H9 (cell line): ENCODE measurements around the gene ATG4D. TPM values are rescaled to one million over a fixed set of nuclear protein-coding genes. Genes with fewer than 3 reads are reported as not detected.

Experiments used
- DNase-seq: peaks from one replicate; pipeline ENCODE4 v3.0.0-alpha.2; 2017
- H2AFZ ChIP-seq: one replicate; pipeline ENCODE4 v1.6.1; 2013; ENCODE audit warnings: mild to moderate bottlenecking, low read length, control low read depth, moderate library complexity
- H2AK5ac ChIP-seq: 2 replicates; pipeline ENCODE4 v1.6.1; 2013; ENCODE audit warnings: low read length, control low read depth, mixed read lengths; ENCODE audit not compliant: insufficient read length
- H2BK120ac ChIP-seq: one replicate; pipeline ENCODE4 v1.6.1; 2013; ENCODE audit warnings: low read depth, mild to moderate bottlenecking, low read length, control low read depth, inconsistent platforms; ENCODE audit not compliant: poor library complexity, severe bottlenecking
- H2BK12ac ChIP-seq: 2 replicates; pipeline ENCODE4 v1.6.1; 2013; ENCODE audit warnings: low read length, control low read depth, mixed read lengths, low read depth; ENCODE audit not compliant: insufficient read length
- H2BK15ac ChIP-seq: 2 replicates; pipeline ENCODE4 v1.6.1; 2013; ENCODE audit warnings: low read depth, low read length, control low read depth
- H2BK20ac ChIP-seq: one replicate; pipeline ENCODE4 v1.6.1; 2013; ENCODE audit warnings: low read depth, mild to moderate bottlenecking, low read length, control low read depth, inconsistent platforms; ENCODE audit not compliant: poor library complexity, severe bottlenecking
- H2BK5ac ChIP-seq: 2 replicates; pipeline ENCODE4 v1.6.1; 2013; ENCODE audit warnings: low read length, control low read depth, mixed read lengths; ENCODE audit not compliant: insufficient read length
- H3K14ac ChIP-seq: 2 replicates; pipeline ENCODE4 v1.6.1; 2013; ENCODE audit warnings: low read length, control low read depth; ENCODE audit not compliant: insufficient read depth
- H3K18ac ChIP-seq: 2 replicates; pipeline ENCODE4 v1.6.1; 2013; ENCODE audit warnings: low read depth, mild to moderate bottlenecking, mixed read lengths, low read length, control low read depth; ENCODE audit not compliant: insufficient read length
- H3K23ac ChIP-seq: 2 replicates; pipeline ENCODE4 v1.6.1; 2013; ENCODE audit warnings: low read length, control low read depth, mixed read lengths, low read depth; ENCODE audit not compliant: insufficient read length
- H3K23me2 ChIP-seq: 2 replicates; pipeline ENCODE4 v1.6.1; 2013; ENCODE audit warnings: low read depth, mild to moderate bottlenecking, mixed read lengths, low read length, control low read depth; ENCODE audit not compliant: insufficient read length, poor library complexity, severe bottlenecking
- H3K27ac ChIP-seq: 2 replicates; pipeline ENCODE4 v1.5.1; 2013; ENCODE audit warnings: low read length, control low read depth, mixed read lengths, low read depth; ENCODE audit not compliant: insufficient read length
- H3K27me3 ChIP-seq: 2 replicates; pipeline ENCODE4 v1.6.1; 2013; ENCODE audit warnings: low read length, control low read depth, inconsistent platforms; ENCODE audit not compliant: insufficient read depth
- H3K4ac ChIP-seq: 2 replicates; pipeline ENCODE4 v1.6.1; 2013; ENCODE audit warnings: low read depth, mild to moderate bottlenecking, control low read depth, inconsistent platforms, low read length, moderate library complexity
- H3K4me1 ChIP-seq: 2 replicates; pipeline ENCODE4 v1.6.1; 2013; ENCODE audit warnings: low read length, control low read depth, inconsistent platforms; ENCODE audit not compliant: insufficient read depth
- H3K4me2 ChIP-seq: 2 replicates; pipeline ENCODE4 v1.6.1; 2013; ENCODE audit warnings: low read length, control low read depth, mixed read lengths; ENCODE audit not compliant: insufficient read length, insufficient read depth
- H3K56ac ChIP-seq: 2 replicates; pipeline ENCODE4 v1.6.1; 2013; ENCODE audit warnings: low read depth, mild to moderate bottlenecking, mixed read lengths, low read length, control low read depth; ENCODE audit not compliant: insufficient read length
- H3K79me1 ChIP-seq: 2 replicates; pipeline ENCODE4 v1.6.1; 2013; ENCODE audit warnings: low read depth, mild to moderate bottlenecking, moderate library complexity, low read length, control low read depth, inconsistent platforms; ENCODE audit not compliant: insufficient read depth, poor library complexity, severe bottlenecking
- H3K79me2 ChIP-seq: 2 replicates; pipeline ENCODE4 v1.6.1; 2013; ENCODE audit warnings: low read length, control low read depth, inconsistent platforms; ENCODE audit not compliant: insufficient read depth
- H3K9ac ChIP-seq: 2 replicates; pipeline ENCODE4 v1.6.1; 2013; ENCODE audit warnings: low read length, control low read depth, mixed read lengths; ENCODE audit not compliant: insufficient read length; ENCODE audit errors: extremely low read depth
- H3K9me3 ChIP-seq: one replicate; pipeline ENCODE4 v1.6.1; 2013; ENCODE audit warnings: low read depth, low read length, inconsistent platforms; ENCODE audit not compliant: control insufficient read depth
- H3T11ph ChIP-seq: one replicate; pipeline ENCODE4 v1.6.1; 2013; ENCODE audit warnings: mild to moderate bottlenecking, low read length, control low read depth, inconsistent platforms
- H4K20me1 ChIP-seq: one replicate; pipeline ENCODE4 v1.6.1; 2013; ENCODE audit not compliant: control insufficient read depth, insufficient read length, insufficient read depth
- H4K5ac ChIP-seq: 2 replicates; pipeline ENCODE4 v1.6.1; 2013; ENCODE audit warnings: low read depth, mild to moderate bottlenecking, mixed read lengths, low read length, control low read depth; ENCODE audit not compliant: insufficient read length
- H4K8ac ChIP-seq: replicated peaks from 2 replicates; pipeline ENCODE4 v1.6.1; 2013; ENCODE audit warnings: low read length, control low read depth, mixed read lengths, low read depth; ENCODE audit not compliant: insufficient read length
- H4K91ac ChIP-seq: 2 replicates; pipeline ENCODE4 v1.6.1; 2013; ENCODE audit warnings: low read depth, mild to moderate bottlenecking, moderate library complexity, mixed read lengths, low read length, control low read depth; ENCODE audit not compliant: insufficient read length
- H3K27ac Mint-ChIP-seq, 3 experiments: 2 replicates in 2 of 3; 3 replicates in 1 of 3; pipeline ENCODE4 v1.8.0; 2020 to 2021; ENCODE audit warnings: mixed read lengths in 3 of 3, mild to moderate bottlenecking in 1 of 3, moderate library complexity in 1 of 3
- H3K27me3 Mint-ChIP-seq: 2 replicates; pipeline ENCODE4 v1.8.0; 2021; ENCODE audit warnings: low read depth, mild to moderate bottlenecking, moderate library complexity, mixed read lengths
- H3K36me3 Mint-ChIP-seq, 3 experiments: 2 replicates in 2 of 3; 3 replicates in 1 of 3; pipeline ENCODE4 v1.8.0; 2020 to 2021; ENCODE audit warnings: low read depth in 3 of 3, mixed read lengths in 3 of 3; ENCODE audit not compliant: insufficient read depth in 1 of 3
- H3K4me1 Mint-ChIP-seq, 2 experiments: 2 replicates each; pipeline ENCODE4 v1.8.0; 2020; ENCODE audit warnings: mixed read lengths in 2 of 2
- H3K4me3 Mint-ChIP-seq, 2 experiments: 2 replicates in 1 of 2; 3 replicates in 1 of 2; pipeline ENCODE4 v1.8.0; 2020 to 2021; ENCODE audit warnings: mild to moderate bottlenecking in 2 of 2, mixed read lengths in 2 of 2, moderate library complexity in 1 of 2
- H3K9me3 Mint-ChIP-seq, 2 experiments: 2 replicates in 1 of 2; 3 replicates in 1 of 2; pipeline ENCODE4 v1.8.0; 2020; ENCODE audit warnings: mild to moderate bottlenecking in 2 of 2, mixed read lengths in 2 of 2, moderate library complexity in 1 of 2
- WGBS: extraction: QIAGEN DNeasy Blood & Tissue Kit; methylation state at CpG from one replicate; pipeline ENCODE4 v1.1.7; 2013; ENCODE audit warnings: missing lambda C conversion rate, low lambda C conversion rate, mixed read lengths; ENCODE audit not compliant: insufficient read length; ENCODE audit errors: extremely low coverage; 5-methylcytosine and 5-hydroxymethylcytosine counted together
- total RNA-seq: library from RNA; stranded (reverse); gene quantifications from 2 replicates; pipeline ENCODE4 v1.2.1, GENCODE V29; 2021
- TF ChIP-seq, protein P1 (sequence below): fragments of 200-600 bp; sonication (generic); conservative IDR thresholded peaks from 3 replicates; pipeline ENCODE4 v1.8.0; 2021; ENCODE audit warnings: antibody characterized with exemption, mild to moderate bottlenecking

Gene ATG4D
- total RNA-seq, 1 experiment from 2014 or later = 55.8 TPM

DNA sequence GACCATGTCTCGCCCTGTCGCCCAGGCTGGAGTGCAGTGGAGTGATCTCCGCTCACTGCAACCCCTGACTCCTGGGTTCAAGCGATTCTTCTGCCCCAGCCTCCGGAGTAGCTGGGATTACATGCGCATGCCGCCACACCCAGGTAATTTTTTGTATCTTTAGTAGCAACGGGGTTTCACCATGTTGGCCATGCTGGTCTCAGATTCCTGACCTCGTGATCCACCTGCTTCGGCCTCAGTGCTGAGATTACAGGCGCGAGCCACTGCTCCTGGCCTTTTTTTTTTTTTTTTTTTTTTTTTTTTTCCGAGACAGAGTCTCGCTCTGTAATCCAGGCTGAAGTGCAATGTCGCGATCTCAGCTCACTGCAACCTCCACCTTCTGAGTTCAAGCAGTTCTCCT is 35.7 kb upstream of the ATG4D start:
- H3K9me3 ChIP-seq = no peaks in the 10 kb centered on the region
- H4K5ac ChIP-seq = no peak overlapping the region
- H3K79me2 ChIP-seq = no peaks in the 10 kb centered on the region
- no peak overlapping the region for H3K18ac ChIP-seq
- H3K79me1 ChIP-seq = no peaks in the 10 kb centered on the region
- no peak overlapping the region for H4K8ac ChIP-seq
- no peak overlapping the region for H3K56ac ChIP-seq
- H3K9me3 Mint-ChIP-seq = no peaks in the 10 kb centered on the region
- H3T11ph ChIP-seq = no peak overlapping the region
- H2BK20ac ChIP-seq = no peak overlapping the region
- no peak overlapping the region for H3K4me2 ChIP-seq
- no peak for DNase-seq
- H3K23me2 ChIP-seq = no peaks in the 10 kb centered on the region
- no peak overlapping the region for H4K91ac ChIP-seq
- peaks cover under 1 to 2% (median under 1%) of the 10 kb centered on the region in 3 experiments; a peak in 4 of 7 replicates for H3K36me3 Mint-ChIP-seq
- H2AK5ac ChIP-seq = no peak overlapping the region
- H2AFZ ChIP-seq = no peak overlapping the region
- no peaks in the 10 kb centered on the region for H3K4me1 ChIP-seq
- no peak overlapping the region for H3K27ac Mint-ChIP-seq
- no peak overlapping the region for H3K14ac ChIP-seq
- no peak overlapping the region for H2BK15ac ChIP-seq
- TF ChIP-seq, protein P1, sequence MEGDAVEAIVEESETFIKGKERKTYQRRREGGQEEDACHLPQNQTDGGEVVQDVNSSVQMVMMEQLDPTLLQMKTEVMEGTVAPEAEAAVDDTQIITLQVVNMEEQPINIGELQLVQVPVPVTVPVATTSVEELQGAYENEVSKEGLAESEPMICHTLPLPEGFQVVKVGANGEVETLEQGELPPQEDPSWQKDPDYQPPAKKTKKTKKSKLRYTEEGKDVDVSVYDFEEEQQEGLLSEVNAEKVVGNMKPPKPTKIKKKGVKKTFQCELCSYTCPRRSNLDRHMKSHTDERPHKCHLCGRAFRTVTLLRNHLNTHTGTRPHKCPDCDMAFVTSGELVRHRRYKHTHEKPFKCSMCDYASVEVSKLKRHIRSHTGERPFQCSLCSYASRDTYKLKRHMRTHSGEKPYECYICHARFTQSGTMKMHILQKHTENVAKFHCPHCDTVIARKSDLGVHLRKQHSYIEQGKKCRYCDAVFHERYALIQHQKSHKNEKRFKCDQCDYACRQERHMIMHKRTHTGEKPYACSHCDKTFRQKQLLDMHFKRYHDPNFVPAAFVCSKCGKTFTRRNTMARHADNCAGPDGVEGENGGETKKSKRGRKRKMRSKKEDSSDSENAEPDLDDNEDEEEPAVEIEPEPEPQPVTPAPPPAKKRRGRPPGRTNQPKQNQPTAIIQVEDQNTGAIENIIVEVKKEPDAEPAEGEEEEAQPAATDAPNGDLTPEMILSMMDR = no peak
- no peak overlapping the region for H3K9ac ChIP-seq
- no peak overlapping the region for H2BK5ac ChIP-seq
- H3K27me3 Mint-ChIP-seq = peaks cover 3% of the 10 kb centered on the region
- no peaks in the 10 kb centered on the region for H3K27me3 ChIP-seq
- no peak overlapping the region for H3K4me3 Mint-ChIP-seq
- H2BK12ac ChIP-seq = no peak overlapping the region
- no peak overlapping the region for H3K4ac ChIP-seq
- H3K23ac ChIP-seq = no peak overlapping the region
- no peaks in the 10 kb centered on the region for H4K20me1 ChIP-seq
- no peak overlapping the region for H2BK120ac ChIP-seq
- H3K27ac ChIP-seq = no peak overlapping the region
- H3K4me1 Mint-ChIP-seq = peaks cover 4 to 6% of the 10 kb centered on the region in 2 experiments; a peak in 3 of 4 replicates
- no CpG with 5 or more reads among the region's 16 CpGs for WGBS
